HG02798 (cell line): Measurements from ENCODE around the gene BOD1L2.

Experiments used
- ATAC-seq: cut with Tn5 transposase; IDR thresholded peaks from one replicate; pipeline ENCODE4 v1.9.1; 2021; ENCODE audit warnings: mild to moderate bottlenecking; ENCODE audit not compliant: unreplicated experiment, poor library complexity

BOD1L2 gene

DNA sequence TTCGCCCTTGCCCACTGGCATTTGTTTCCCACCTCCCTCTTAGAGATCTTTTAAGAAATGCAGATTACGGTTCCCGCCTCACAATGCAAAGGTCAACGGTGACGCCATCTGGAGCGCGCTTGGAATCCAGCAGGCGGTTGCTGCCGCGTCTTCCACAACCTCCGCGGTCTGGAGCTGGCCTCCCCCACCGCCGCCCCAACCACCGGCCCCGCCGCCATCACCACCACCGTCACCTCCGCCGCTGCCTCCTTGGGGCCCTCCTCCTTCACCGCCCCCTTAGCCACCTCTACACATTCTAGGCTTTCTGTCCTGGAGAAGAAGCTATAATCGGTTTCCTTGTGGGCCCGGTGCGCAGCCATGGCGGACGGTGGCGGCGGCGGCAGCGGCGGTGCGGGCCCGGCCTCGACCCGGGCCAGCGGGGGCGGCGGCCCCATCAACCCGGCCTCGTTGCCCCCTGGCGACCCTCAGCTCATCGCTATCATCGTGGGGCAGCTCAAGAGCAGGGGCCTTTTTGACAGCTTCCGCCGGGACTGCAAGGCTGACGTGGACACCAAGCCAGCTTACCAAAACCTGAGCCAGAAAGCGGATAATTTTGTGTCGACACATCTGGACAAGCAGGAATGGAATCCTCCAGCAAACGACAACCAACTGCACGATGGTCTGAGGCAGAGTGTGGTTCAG is at the start of gene BOD1L2:
Gene BOD1L2, plus strand, starts transcription at position 132 of the 681 bp plus-strand sequence. Its CDS starts 226 bp downstream, at position 358.
- no peak for ATAC-seq

DNA sequence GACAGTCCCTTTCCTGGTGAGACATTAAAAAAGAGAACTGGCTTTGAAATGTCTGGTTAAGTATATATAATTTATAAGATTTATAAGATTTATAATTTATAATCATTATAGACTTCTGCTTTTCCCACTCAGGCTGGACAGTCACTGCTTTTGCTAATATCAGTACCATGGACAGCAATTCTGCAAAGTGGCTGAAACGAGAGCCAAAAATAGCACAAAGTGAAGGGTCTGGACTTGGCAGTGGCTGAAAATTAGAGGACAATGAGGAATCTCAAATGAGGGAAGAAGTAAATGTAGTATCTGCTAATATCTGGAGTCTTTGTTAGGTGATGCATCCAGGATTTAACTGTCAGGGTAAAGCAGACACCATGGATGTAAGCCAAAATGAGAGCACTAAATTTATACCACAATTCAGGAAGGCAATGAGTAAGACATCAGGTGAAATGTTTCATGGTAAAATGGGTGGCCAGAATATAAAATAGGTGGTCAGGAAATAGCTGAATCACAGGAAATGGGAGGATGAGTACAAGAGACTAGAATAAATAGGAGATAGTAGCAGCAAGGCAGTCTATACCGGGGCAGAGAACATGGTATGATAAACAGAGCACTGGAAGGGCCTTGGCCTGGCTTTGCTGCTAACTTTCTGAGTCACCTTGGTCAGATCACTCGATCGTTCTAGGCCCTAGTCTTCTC is 39.6 kb upstream of the BOD1L2 start:
- ATAC-seq, result no peak

- ATAC-seq, result no peak
These were observed 36.6 kb upstream of the BOD1L2 start for GRCh38 chr18:57110290-57110689.

GRCh38 chr18:57113799-57114420 is 33.0 kb upstream of the BOD1L2 start:
- ATAC-seq, result no peak

DNA sequence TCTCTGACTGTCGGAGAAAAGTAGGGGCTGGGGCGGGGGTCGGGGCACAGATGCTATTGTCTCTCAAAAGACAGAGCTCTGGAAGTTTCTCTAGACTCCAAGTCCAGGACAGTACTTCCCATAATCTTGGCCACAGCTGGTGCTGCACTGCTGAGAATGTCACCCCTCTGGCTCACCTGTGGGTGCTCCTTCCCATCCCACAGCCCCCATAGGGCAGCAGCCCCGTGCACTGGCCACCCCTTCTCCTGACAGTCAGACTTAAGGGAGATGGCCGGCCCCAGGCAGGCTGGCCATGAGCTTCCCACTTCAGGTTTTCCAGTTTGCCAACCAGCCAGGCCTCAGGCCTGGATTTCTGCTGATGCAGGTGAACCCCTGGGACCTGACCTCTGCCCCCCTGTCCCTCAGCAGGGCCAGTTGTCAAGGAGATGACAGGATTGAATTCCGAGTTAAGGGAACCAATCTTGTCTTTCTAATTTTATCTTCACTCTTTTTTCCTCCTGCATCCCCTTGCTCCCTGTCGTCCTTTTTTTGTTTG is 30.2 kb upstream of the BOD1L2 start:
- no peak for ATAC-seq

- no peak for ATAC-seq
These were observed 25.3 kb upstream of the BOD1L2 start for GRCh38 chr18:57121542-57122112.

GRCh38 chr18:57122936-57123510 is 23.9 kb upstream of the BOD1L2 start:
- ATAC-seq, result no peak

DNA sequence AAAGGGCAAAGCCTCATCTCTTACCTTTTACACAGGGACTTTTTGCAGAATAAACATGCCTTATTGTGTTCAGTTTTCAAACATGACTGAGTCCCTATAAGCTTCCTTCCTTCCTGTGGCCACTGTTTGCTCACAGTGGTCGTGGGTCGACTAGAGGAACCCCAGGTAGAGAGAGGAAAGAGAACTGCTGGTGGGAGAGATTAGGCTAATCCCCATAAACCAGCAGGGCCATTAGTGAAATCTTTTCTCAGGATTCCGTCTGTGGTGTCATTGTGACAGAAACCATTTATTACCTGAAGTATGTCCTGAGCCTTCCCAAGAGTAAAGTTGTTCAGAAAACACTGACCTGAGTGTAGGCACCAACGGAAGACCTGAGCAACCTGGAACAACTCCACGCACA is 21.3 kb upstream of the BOD1L2 start:
- ATAC-seq, result no peak

- no peak for ATAC-seq
These were observed 18.5 kb upstream of the BOD1L2 start for GRCh38 chr18:57128220-57128932.

DNA sequence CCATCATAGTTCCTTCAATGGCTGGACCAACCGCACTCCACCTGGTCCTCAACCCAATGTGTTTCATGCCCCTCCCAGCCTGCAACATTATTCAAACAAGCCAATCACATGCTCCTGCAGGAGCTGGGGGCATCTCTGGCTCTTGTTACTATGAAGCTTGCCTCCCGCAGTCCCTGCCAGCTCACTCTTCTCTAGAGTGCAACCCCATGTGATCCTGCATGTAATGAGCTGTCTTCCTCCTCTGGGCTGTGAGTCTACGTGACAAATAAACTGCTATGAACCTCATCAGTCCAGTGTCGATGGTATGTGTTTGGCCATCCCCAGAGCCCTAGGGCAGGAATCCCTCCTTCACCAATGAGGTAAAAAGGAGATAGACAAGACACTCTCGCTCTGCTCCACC is 15.8 kb upstream of the BOD1L2 start:
- no peak for ATAC-seq

GRCh38 chr18:57131782-57132181 is 15.1 kb upstream of the BOD1L2 start:
- no peak for ATAC-seq

DNA sequence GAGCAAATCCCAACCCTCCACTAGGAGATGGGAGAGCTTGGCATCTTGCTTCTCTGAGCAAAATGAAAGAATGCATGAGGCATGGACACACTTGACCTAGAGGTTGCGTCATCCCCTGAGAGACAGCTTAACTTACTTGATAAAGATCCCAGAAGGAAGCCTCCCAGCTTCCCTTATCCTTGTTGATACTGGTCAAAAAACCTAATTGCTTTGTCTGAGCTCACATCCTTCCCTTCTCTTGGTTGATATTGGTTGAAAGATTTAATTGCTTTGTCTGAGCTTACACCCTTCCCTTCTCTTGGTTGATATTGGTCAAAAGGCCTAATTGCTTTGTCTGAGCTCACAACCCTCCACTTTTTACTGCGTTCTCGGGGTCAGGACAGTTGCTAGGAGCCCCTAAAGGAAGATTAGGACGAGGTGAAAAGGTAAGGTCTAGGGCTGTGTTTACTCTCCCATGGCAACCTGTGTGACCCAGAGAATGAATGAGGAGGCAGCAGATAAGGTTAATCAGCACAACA is 12.2 kb upstream of the BOD1L2 start:
- ATAC-seq, result no peak

- no peak for ATAC-seq
These were observed 11.2 kb upstream of the BOD1L2 start for GRCh38 chr18:57135699-57136098.

DNA sequence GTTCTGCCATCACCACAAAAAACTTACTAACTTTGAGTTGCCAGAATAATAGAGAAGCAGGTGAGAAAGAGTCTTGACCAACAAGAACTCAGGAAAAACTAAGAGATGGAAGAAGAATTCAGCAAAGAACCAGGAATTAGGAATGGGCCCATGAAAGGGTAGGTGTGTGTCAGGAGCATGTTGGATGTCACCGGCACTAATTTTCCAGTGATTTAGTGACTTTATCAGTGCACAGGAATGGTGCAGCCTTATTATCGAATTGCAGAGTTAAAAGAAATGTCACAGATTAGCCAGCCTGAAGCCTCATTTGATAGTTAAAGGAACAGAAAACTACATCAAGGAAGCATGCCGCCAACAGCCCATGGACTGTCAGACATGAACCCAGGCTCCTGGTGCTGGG is 9.0 kb upstream of the BOD1L2 start:
- no peak for ATAC-seq

- no peak for ATAC-seq
These were observed 5.4 kb upstream of the BOD1L2 start for GRCh38 chr18:57141208-57142129.

- ATAC-seq, result no peak
These were observed 4.6 kb upstream of the BOD1L2 start for GRCh38 chr18:57142324-57142723.

GRCh38 chr18:57143265-57143664 is 3.6 kb upstream of the BOD1L2 start:
- ATAC-seq, result no peak

- no peak for ATAC-seq
These were observed 1.4 kb downstream of the BOD1L2 start for GRCh38 chr18:57148263-57148662.

GRCh38 chr18:57149051-57149450 is 2.2 kb downstream of the BOD1L2 start:
- ATAC-seq, result no peak
